GM08714 (cell line): ENCODE measurements around the gene HLTF.

Source experiments
- H3K4me3 ChIP-seq: fragments of 200-500 bp; sonication (Bioruptor generic); 2 replicates; pipeline ENCODE4 v1.5.1; 2014; ENCODE audit warnings: mild to moderate bottlenecking, low read length, inconsistent platforms
- ZNF274 ChIP-seq: IDR thresholded peaks from 2 replicates; pipeline ENCODE4 v1.6.1; 2012; ENCODE audit warnings: mild to moderate bottlenecking, low read depth, low read length

The HLTF gene

GRCh38 chr3:149058602-149059001 is 27.7 kb downstream of the HLTF start:
- no peak for TF ChIP-seq ZNF274
- no peak overlapping the region for H3K4me3 ChIP-seq

- TF ChIP-seq ZNF274: no peak
- no peak overlapping the region for H3K4me3 ChIP-seq
Observed at GRCh38 chr3:149058198-149058597, 28.1 kb downstream of the HLTF start.

DNA sequence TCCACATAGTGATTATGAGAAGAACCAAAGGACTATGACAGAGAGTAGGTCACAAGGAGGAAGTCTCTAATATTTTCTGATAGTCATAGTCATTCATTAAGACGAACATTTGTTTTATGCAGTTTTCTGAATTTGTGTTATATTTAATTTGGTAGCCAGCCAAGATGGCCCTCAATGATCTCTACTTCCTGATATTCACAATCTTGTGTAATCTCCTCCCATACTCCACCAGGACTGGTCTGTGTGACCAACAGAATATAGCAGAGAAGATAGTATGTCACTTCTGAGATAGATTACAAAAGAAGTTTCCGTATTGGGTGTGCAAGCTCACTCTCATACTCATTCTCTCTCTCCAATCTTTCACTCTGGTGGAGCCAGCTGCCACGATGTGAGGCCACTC is 30.8 kb downstream of the HLTF start:
- TF ChIP-seq ZNF274: no peak
- no peak overlapping the region for H3K4me3 ChIP-seq

- TF ChIP-seq ZNF274: no peak
- H3K4me3 ChIP-seq: no peak overlapping the region
Observed at GRCh38 chr3:149044339-149045083, 41.8 kb downstream of the HLTF start.

GRCh38 chr3:149042789-149043386 is 43.4 kb downstream of the HLTF start:
- no peak overlapping the region for H3K4me3 ChIP-seq
- no peak for TF ChIP-seq ZNF274

DNA sequence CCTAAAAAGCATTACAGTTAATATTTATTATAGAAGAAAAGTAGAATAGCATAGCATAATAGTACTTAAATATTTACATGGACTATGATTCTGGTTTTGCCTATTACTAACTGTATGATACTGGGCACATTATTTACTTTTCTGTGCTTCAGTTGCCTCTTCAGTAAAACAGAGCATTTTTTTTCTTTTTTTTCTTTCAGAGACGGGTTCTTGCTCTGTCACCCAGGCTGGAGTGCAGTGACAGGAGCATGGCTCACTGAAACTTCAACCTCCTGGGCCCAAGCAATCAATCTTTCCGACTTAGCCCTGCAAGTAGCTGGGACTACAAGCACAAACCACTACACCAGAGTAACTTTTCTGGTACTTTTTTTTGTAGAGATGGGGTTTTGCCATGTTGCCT is 48.0 kb downstream of the HLTF start:
- H3K4me3 ChIP-seq: no peak overlapping the region
- TF ChIP-seq ZNF274: no peak

DNA sequence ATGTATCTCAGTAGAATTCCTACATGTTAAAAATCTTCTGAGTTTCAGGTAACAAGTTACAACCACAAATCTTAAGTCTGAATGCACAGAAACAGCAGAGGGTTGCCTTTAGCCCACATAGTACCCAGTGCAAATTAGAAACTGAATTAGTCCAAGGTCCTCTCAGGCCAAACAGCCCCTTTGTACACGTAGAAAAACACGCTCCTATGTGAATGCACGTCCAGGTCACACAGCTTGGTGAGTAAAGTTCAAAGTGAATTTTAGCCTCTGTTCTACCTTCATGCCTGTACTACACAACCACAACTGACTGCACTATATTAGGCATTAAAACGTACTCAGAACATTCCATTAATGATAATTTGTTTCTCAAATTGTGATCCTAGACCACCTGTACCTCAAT is 48.6 kb downstream of the HLTF start:
- TF ChIP-seq ZNF274: no peak

GRCh38 chr3:149031096-149031495 is 55.2 kb downstream of the HLTF start:
- no peak overlapping the region for H3K4me3 ChIP-seq
- no peak for TF ChIP-seq ZNF274

More for the DNA sequence above, 48.6 kb downstream of the HLTF start:
- H3K4me3 ChIP-seq: no peak overlapping the region

GRCh38 chr3:149026718-149027117 is 59.6 kb downstream of the HLTF start:
- no peak for TF ChIP-seq ZNF274

GRCh38 chr3:149023951-149024350 is 62.4 kb downstream of the HLTF start:
- H3K4me3 ChIP-seq: no peak overlapping the region
- no peak for TF ChIP-seq ZNF274

More at GRCh38 chr3:149026718-149027117, 59.6 kb downstream of the HLTF start:
- H3K4me3 ChIP-seq: no peak overlapping the region

DNA sequence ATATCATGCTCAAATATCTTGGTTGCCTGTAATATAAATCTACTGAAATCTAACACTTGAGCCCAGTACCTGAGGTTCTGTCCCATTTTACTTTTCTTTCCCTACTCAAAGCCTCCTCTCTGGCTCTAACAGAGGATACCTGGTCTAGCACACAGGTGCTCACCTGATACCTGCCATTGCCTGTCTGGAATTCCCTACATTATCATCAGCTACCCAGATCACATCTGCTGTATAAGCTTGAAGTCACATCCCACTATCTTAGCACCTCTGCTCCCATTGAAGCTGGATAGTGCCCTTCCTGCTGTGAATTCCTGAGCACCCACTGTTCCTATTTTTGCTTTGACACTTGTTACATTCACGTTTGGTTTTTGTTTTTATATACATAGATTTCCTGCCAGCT is 64.5 kb downstream of the HLTF start:
- H3K4me3 ChIP-seq: no peak overlapping the region
- no peak for TF ChIP-seq ZNF274

GRCh38 chr3:149020839-149021252 is 65.5 kb downstream of the HLTF start:
- H3K4me3 ChIP-seq: no peak overlapping the region
- no peak for TF ChIP-seq ZNF274

- no peak for TF ChIP-seq ZNF274
- H3K4me3 ChIP-seq: no peak overlapping the region
Observed at GRCh38 chr3:149020196-149020838, 66.0 kb downstream of the HLTF start.

- TF ChIP-seq ZNF274: no peak
- no peak overlapping the region for H3K4me3 ChIP-seq
Observed at GRCh38 chr3:149019580-149019979, 66.8 kb downstream of the HLTF start.

DNA sequence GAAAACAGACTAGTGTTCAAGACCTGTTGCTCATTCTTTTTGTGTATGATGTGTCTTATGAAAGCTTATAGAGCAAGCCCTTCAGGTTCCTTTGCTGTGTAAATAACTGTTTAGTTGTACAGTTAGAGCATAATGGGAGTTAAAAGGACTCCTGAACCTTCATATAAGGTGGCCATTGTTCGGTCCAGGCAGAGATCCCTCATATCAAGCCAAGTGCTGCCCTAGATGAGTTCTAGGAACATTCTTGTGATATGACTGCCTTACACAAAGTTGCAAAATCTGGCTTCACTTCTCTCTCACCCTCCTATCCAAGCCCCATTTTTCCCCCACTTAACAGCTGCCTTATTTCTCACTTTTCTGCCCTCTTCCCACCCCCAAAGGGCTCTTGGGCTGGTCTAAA is 68.1 kb downstream of the HLTF start:
- no peak for TF ChIP-seq ZNF274
- H3K4me3 ChIP-seq: no peak overlapping the region
